Suprapubic skin (tissue), 4 donors: ENCODE data around the gene RIMBP2. TPM values are rescaled to one million over a fixed set of nuclear protein-coding genes. Genes with fewer than 3 reads are reported as not detected.

Experiments used
- DNase-seq, 2 donors: peaks; one replicate each; pipeline ENCODE4 v3.0.0-alpha.2; 2019; ENCODE audit warnings: low spot score in 2 of 2
- H3K27ac ChIP-seq: fragments of 200-600 bp; sonication (generic); one replicate; pipeline ENCODE4 v1.5.1; 2019
- H3K27me3 ChIP-seq: fragments of 200-600 bp; sonication (generic); one replicate; pipeline ENCODE4 v1.5.1; 2019
- H3K36me3 ChIP-seq: fragments of 200-600 bp; sonication (generic); one replicate; pipeline ENCODE4 v1.5.1; 2019
- H3K4me1 ChIP-seq: fragments of 200-600 bp; sonication (generic); one replicate; pipeline ENCODE4 v1.5.1; 2019
- H3K4me3 ChIP-seq: fragments of 200-600 bp; sonication (generic); one replicate; pipeline ENCODE4 v1.5.1; 2019; ENCODE audit warnings: mild to moderate bottlenecking
- H3K9me3 ChIP-seq: fragments of 200-600 bp; sonication (generic); one replicate; pipeline ENCODE4 v1.5.1; 2019
- EP300 ChIP-seq: sonication (generic); formaldehyde crosslinking; IDR thresholded peaks from one replicate; pipeline ENCODE4 v1.6.1; 2017; ENCODE audit warnings: antibody characterized with exemption
- POLR2A ChIP-seq, 2 donors: fragments of 450-650 bp; IDR thresholded peaks; one replicate each; pipeline ENCODE4 v1.6.1; 2017; ENCODE audit warnings: antibody characterized with exemption in 2 of 2, mild to moderate bottlenecking in 2 of 2, moderate library complexity in 2 of 2
- POLR2AphosphoS5 ChIP-seq, 3 donors: sonication (generic); formaldehyde crosslinking; IDR thresholded peaks; one replicate each; pipeline ENCODE4 v1.6.1; 2017; ENCODE audit warnings: antibody characterized with exemption in 3 of 3
- WGBS: methylation state at CpG from one replicate; pipeline ENCODE4 v1.1.5; 2018; 5-methylcytosine and 5-hydroxymethylcytosine counted together
- total RNA-seq, 4 donors: library from RNA; depleted of rRNA; stranded (reverse); fragments of >200 nt; gene quantifications; one replicate each; pipeline ENCODE4 v1.1.0, GENCODE V29; 2016
- TF ChIP-seq, protein P1 (sequence below), 2 donors: fragments of 200-600 bp in 1 of 2; fragments of 450-650 bp in 1 of 2; sonication (generic) in 1 of 2; IDR thresholded peaks; one replicate each; pipeline ENCODE4 v1.5.1; 2016 to 2019; ENCODE audit warnings: antibody characterized with exemption in 2 of 2, mild to moderate bottlenecking in 1 of 2, moderate library complexity in 1 of 2

The RIMBP2 gene
- total RNA-seq, 4 donors from 2014 or later: 2.1 to 21.8 (median 3.0) TPM

DNA sequence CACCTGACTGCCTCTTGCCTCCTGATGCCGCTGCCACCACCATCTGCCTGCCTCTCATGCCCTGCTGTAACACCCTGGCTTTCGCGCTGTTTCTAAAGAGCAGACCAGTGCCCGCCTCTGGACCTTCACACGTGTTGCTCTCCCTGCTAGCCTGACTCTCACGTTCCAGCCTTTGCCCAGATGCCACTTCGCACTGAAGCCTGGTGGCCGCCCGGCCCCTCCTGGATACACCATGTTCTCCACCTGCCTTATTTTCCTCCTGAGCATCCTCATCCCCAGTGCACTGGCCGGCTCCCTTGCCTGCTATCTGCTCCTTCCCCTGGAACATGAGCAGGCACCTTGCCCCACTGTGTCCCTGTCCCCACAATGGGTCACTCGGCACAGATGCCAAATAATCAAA lies 231.9 kb downstream of the RIMBP2 start:
- no peak overlapping the region for H3K4me3 ChIP-seq
- no peaks in the 10 kb centered on the region for H3K36me3 ChIP-seq
- 83% methylated on average over 11 of the region's 11 CpGs for WGBS
- H3K9me3 ChIP-seq: no peaks in the 10 kb centered on the region
- peaks cover 8% of the 10 kb centered on the region for H3K4me1 ChIP-seq
- no peak for DNase-seq
- peaks cover 9% of the 10 kb centered on the region for H3K27me3 ChIP-seq
- TF ChIP-seq, protein P1, sequence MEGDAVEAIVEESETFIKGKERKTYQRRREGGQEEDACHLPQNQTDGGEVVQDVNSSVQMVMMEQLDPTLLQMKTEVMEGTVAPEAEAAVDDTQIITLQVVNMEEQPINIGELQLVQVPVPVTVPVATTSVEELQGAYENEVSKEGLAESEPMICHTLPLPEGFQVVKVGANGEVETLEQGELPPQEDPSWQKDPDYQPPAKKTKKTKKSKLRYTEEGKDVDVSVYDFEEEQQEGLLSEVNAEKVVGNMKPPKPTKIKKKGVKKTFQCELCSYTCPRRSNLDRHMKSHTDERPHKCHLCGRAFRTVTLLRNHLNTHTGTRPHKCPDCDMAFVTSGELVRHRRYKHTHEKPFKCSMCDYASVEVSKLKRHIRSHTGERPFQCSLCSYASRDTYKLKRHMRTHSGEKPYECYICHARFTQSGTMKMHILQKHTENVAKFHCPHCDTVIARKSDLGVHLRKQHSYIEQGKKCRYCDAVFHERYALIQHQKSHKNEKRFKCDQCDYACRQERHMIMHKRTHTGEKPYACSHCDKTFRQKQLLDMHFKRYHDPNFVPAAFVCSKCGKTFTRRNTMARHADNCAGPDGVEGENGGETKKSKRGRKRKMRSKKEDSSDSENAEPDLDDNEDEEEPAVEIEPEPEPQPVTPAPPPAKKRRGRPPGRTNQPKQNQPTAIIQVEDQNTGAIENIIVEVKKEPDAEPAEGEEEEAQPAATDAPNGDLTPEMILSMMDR (IDR thresholded peaks at IDR 0.05): no peak
- TF ChIP-seq POLR2AphosphoS5 (IDR thresholded peaks at IDR 0.05): no peak
- TF ChIP-seq POLR2A (IDR thresholded peaks at IDR 0.05): no peak
- no peak for TF ChIP-seq EP300
- no peak overlapping the region for H3K27ac ChIP-seq

GRCh38 chr12:130483616-130484180 lies 232.4 kb downstream of the RIMBP2 start:
- Histone ChIP-seq H3K27me3 (peaks cover 9% of the 10 kb centered on the region), H3K9me3 (no peaks in the 10 kb centered on the region), H3K27ac (no peak overlapping the region), H3K4me3 (no peak overlapping the region), H3K36me3 (no peaks in the 10 kb centered on the region), H3K4me1 (peaks cover 8% of the 10 kb centered on the region)
- WGBS: 86% methylated on average over 11 of the region's 26 CpGs
- DNase-seq: no peak
- TF ChIP-seq, protein P1 (IDR thresholded peaks at IDR 0.05): no peak
- TF ChIP-seq POLR2A (IDR thresholded peaks at IDR 0.05) (no peak), POLR2AphosphoS5 (IDR thresholded peaks at IDR 0.05) (no peak), EP300 (no peak)

DNA sequence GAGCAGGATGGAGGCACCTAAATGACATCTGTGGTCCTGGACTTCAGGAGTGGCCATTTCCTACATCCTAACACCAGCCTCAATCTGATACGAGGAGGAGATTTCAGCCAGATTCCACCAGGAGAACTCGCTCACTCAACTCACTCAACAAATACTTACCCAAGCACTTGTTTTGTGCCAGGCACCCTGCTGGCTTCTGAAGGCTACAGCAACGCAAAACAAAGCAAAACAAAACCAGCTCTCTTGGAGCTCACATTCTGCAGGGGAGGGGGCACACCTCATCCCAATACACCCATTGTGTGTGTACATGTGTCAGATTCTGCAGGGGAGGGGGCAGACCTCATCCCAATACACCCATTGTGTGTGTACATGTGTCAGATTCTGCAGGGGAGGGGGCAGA lies 233.7 kb downstream of the RIMBP2 start:
- TF ChIP-seq POLR2AphosphoS5 (IDR thresholded peaks at IDR 0.05): no peak
- peaks cover 12% of the 10 kb centered on the region for H3K27me3 ChIP-seq
- peaks cover 8% of the 10 kb centered on the region for H3K4me1 ChIP-seq
- H3K27ac ChIP-seq: no peak overlapping the region
- 53% methylated on average over 2 of the region's 3 CpGs for WGBS
- no peaks in the 10 kb centered on the region for H3K36me3 ChIP-seq
- no peak for DNase-seq
- no peak overlapping the region for H3K4me3 ChIP-seq
- no peaks in the 10 kb centered on the region for H3K9me3 ChIP-seq

- Histone ChIP-seq H3K4me3 (no peak overlapping the region), H3K27ac (no peak overlapping the region), H3K27me3 (peaks cover 12% of the 10 kb centered on the region), H3K36me3 (no peaks in the 10 kb centered on the region), H3K4me1 (peaks cover 8% of the 10 kb centered on the region), H3K9me3 (no peaks in the 10 kb centered on the region)
- WGBS: 65% methylated on average over 17 of the region's 17 CpGs
- DNase-seq: no peak
- TF ChIP-seq POLR2AphosphoS5 (IDR thresholded peaks at IDR 0.05) (no peak), POLR2A (IDR thresholded peaks at IDR 0.05) (no peak), EP300 (no peak)
- TF ChIP-seq, protein P1 (IDR thresholded peaks at IDR 0.05): no peak
Measured at GRCh38 chr12:130481392-130481879, 234.7 kb downstream of the RIMBP2 start.

DNA sequence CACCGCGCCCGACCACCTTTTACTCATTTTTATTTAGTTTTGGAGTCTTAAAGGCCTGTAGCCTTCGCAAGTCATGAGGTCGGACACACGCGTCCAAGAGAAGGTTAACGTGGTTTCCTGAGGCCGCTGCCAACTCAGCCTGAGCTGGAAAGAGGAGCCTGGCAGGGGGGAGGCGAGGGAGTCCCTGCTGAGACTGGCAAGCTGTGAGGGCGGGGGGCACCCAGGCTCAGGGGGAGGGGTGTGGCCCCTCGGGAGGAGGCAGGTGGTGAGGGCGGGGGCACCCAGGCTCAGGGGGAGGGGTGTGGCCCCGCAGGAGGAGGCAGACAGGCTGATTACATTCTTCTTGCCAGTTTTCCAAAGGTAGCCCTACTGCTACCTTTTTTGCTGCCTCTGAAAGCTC lies 235.2 kb downstream of the RIMBP2 start:
- no peaks in the 10 kb centered on the region for H3K9me3 ChIP-seq
- TF ChIP-seq, protein P1 (IDR thresholded peaks at IDR 0.05): no peak
- TF ChIP-seq POLR2A (IDR thresholded peaks at IDR 0.05) (no peak), EP300 (no peak), POLR2AphosphoS5 (IDR thresholded peaks at IDR 0.05) (no peak)
- H3K27me3 ChIP-seq: peaks cover 12% of the 10 kb centered on the region
- 69% methylated on average over 11 of the region's 14 CpGs for WGBS
- no peaks in the 10 kb centered on the region for H3K36me3 ChIP-seq
- DNase-seq: no peak
- H3K4me3 ChIP-seq: no peak overlapping the region
- H3K27ac ChIP-seq: no peak overlapping the region
- peaks cover 8% of the 10 kb centered on the region for H3K4me1 ChIP-seq

GRCh38 chr12:130480231-130480630 lies 235.9 kb downstream of the RIMBP2 start:
- WGBS: 92% methylated on average over 9 of the region's 9 CpGs
- Histone ChIP-seq H3K27ac (no peak overlapping the region), H3K4me1 (peaks cover 8% of the 10 kb centered on the region), H3K4me3 (no peak overlapping the region), H3K9me3 (no peaks in the 10 kb centered on the region), H3K27me3 (peaks cover 12% of the 10 kb centered on the region), H3K36me3 (no peaks in the 10 kb centered on the region)
- DNase-seq: no peak
- TF ChIP-seq POLR2A (IDR thresholded peaks at IDR 0.05): no peak
- no peak for TF ChIP-seq POLR2AphosphoS5 (IDR thresholded peaks at IDR 0.05)
- TF ChIP-seq, protein P1 (IDR thresholded peaks at IDR 0.05): no peak
